ENCODE results near the gene PACS2. TPM values are rescaled to one million over a fixed set of nuclear protein-coding genes. Genes with fewer than 3 reads are reported as not detected.
"Not testable (repeated sequence)": the region's sequence is repeated elsewhere in the genome, so short reads cannot be mapped to it uniquely, and the experiment has no call there.

The PACS2 gene
- total RNA-seq, 1 donor, result 27.0 TPM

GRCh38 chr14:105301103-105301914, 13.2 kb upstream of the PACS2 start:
- peaks cover 42% of the 10 kb centered on the region for H3K4me1 ChIP-seq (ENCODE audit: insufficient read depth, low read length)
- H3K4me3 ChIP-seq (ENCODE audit: low read length), result peak overlapping the region; percentile 69
- H3K27me3 ChIP-seq (ENCODE audit: insufficient read depth, low read length), result no peaks in the 10 kb centered on the region
- no peaks in the 10 kb centered on the region for H3K9me3 ChIP-seq (ENCODE audit: low read depth, low read length)

- H3K27me3 ChIP-seq (ENCODE audit: insufficient read depth, low read length); H3K9me3 ChIP-seq (ENCODE audit: low read depth, low read length); H3K4me3 ChIP-seq (ENCODE audit: low read length): not testable (repeated sequence)
- H3K4me1 ChIP-seq (ENCODE audit: insufficient read depth, low read length), result peaks cover 42% of the 10 kb centered on the region
These were observed 12.7 kb upstream of the PACS2 start for GRCh38 chr14:105301915-105302249.

GRCh38 chr14:105303949-105304348, 10.6 kb upstream of the PACS2 start:
- Histone ChIP-seq H3K4me1 (ENCODE audit: insufficient read depth, low read length) (peaks cover 36% of the 10 kb centered on the region), H3K9me3 (ENCODE audit: low read depth, low read length) (no peaks in the 10 kb centered on the region), H3K4me3 (ENCODE audit: low read length) (no peak overlapping the region), H3K27me3 (ENCODE audit: insufficient read depth, low read length) (no peaks in the 10 kb centered on the region)

GRCh38 chr14:105304565-105304964, 10.0 kb upstream of the PACS2 start:
- no peaks in the 10 kb centered on the region for H3K27me3 ChIP-seq (ENCODE audit: insufficient read depth, low read length)
- peaks cover 30% of the 10 kb centered on the region for H3K4me1 ChIP-seq (ENCODE audit: insufficient read depth, low read length)
- no peaks in the 10 kb centered on the region for H3K9me3 ChIP-seq (ENCODE audit: low read depth, low read length)
- H3K4me3 ChIP-seq (ENCODE audit: low read length), result no peak overlapping the region

DNA sequence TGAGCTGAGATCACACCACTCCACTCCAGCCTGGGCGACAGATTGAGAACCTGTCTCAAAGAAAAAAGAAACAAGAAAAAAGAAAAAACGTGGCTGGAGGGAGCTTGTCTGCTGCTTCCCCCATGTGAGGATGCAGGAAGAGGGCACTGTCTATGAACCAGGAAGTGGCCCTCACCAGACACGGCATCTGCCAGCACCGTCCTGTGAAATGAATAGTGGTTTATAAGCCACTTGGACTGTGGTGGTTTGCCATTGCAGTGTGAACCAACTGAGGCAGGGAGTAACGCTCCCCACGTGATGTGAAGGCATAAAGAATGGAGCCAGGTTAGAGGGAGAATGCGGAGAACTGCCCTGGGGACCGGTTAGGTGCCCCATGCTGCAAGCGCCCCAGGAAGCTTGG, 9.2 kb upstream of the PACS2 start:
- no peaks in the 10 kb centered on the region for H3K9me3 ChIP-seq (ENCODE audit: low read depth, low read length)
- no peaks in the 10 kb centered on the region for H3K27me3 ChIP-seq (ENCODE audit: insufficient read depth, low read length)
- no peak overlapping the region for H3K4me3 ChIP-seq (ENCODE audit: low read length)
- H3K4me1 ChIP-seq (ENCODE audit: insufficient read depth, low read length), result peaks cover 22% of the 10 kb centered on the region

GRCh38 chr14:105305791-105306190, 8.8 kb upstream of the PACS2 start:
- no peaks in the 10 kb centered on the region for H3K27me3 ChIP-seq (ENCODE audit: insufficient read depth, low read length)
- no peak overlapping the region for H3K4me3 ChIP-seq (ENCODE audit: low read length)

GRCh38 chr14:105307052-105307727, 7.4 kb upstream of the PACS2 start:
- H3K4me1 ChIP-seq (ENCODE audit: insufficient read depth, low read length), result peaks cover 16% of the 10 kb centered on the region
- H3K4me3 ChIP-seq (ENCODE audit: low read length), result no peak overlapping the region
- H3K9me3 ChIP-seq (ENCODE audit: low read depth, low read length), result no peaks in the 10 kb centered on the region
- no peaks in the 10 kb centered on the region for H3K27me3 ChIP-seq (ENCODE audit: insufficient read depth, low read length)

More at GRCh38 chr14:105305791-105306190, 8.8 kb upstream of the PACS2 start:
- Histone ChIP-seq H3K4me1 (ENCODE audit: insufficient read depth, low read length) (peaks cover 22% of the 10 kb centered on the region), H3K9me3 (ENCODE audit: low read depth, low read length) (no peaks in the 10 kb centered on the region)

DNA sequence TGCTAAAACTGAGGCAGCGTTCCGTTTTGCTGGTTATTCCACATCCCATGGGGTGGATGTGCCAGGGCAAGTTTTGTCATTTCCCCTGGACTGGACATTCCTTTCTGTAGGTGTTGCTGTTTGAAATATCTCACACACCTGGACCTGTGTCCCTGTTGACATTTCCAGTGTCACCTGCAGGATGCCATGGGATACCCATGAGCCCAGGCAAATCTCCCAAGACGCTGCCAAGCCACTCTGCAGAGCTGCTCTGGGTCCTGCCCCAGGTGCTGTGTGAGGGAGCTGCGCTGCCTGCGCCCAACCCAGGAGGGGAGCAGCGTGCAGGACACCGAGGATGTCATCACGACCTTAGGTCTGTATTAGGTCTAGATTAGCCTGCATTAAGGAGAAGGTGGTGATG, 5.2 kb upstream of the PACS2 start:
- H3K27me3 ChIP-seq (ENCODE audit: insufficient read depth, low read length), result no peaks in the 10 kb centered on the region
- peaks cover 20% of the 10 kb centered on the region for H3K4me1 ChIP-seq (ENCODE audit: insufficient read depth, low read length)
- no peaks in the 10 kb centered on the region for H3K9me3 ChIP-seq (ENCODE audit: low read depth, low read length)
- no peak overlapping the region for H3K4me3 ChIP-seq (ENCODE audit: low read length)

GRCh38 chr14:105311838-105312237, 2.7 kb upstream of the PACS2 start:
- Histone ChIP-seq H3K4me3 (ENCODE audit: low read length) (no peak overlapping the region), H3K9me3 (ENCODE audit: low read depth, low read length) (no peaks in the 10 kb centered on the region), H3K27me3 (ENCODE audit: insufficient read depth, low read length) (no peaks in the 10 kb centered on the region), H3K4me1 (ENCODE audit: insufficient read depth, low read length) (peaks cover 24% of the 10 kb centered on the region)

- H3K4me3 ChIP-seq (ENCODE audit: low read length), result no peak overlapping the region
- no peaks in the 10 kb centered on the region for H3K9me3 ChIP-seq (ENCODE audit: low read depth, low read length)
- peaks cover 30% of the 10 kb centered on the region for H3K4me1 ChIP-seq (ENCODE audit: insufficient read depth, low read length)
- no peaks in the 10 kb centered on the region for H3K27me3 ChIP-seq (ENCODE audit: insufficient read depth, low read length)
These were observed 1.6 kb upstream of the PACS2 start for GRCh38 chr14:105312973-105313372.

GRCh38 chr14:105313381-105314286, 914 bp upstream of the PACS2 start:
- H3K27me3 ChIP-seq (ENCODE audit: insufficient read depth, low read length), result no peaks in the 10 kb centered on the region
- peaks cover 30% of the 10 kb centered on the region for H3K4me1 ChIP-seq (ENCODE audit: insufficient read depth, low read length)
- peak overlapping the region; percentile 38 for H3K4me3 ChIP-seq (ENCODE audit: low read length)
- H3K9me3 ChIP-seq (ENCODE audit: low read depth, low read length), result no peaks in the 10 kb centered on the region

GRCh38 chr14:105315211-105315721, 718 bp downstream of the PACS2 start:
- H3K9me3 ChIP-seq (ENCODE audit: low read depth, low read length), result no peaks in the 10 kb centered on the region
- H3K4me1 ChIP-seq (ENCODE audit: insufficient read depth, low read length), result peaks cover 30% of the 10 kb centered on the region
- H3K27me3 ChIP-seq (ENCODE audit: insufficient read depth, low read length), result no peaks in the 10 kb centered on the region
- peak overlapping the region; percentile 38 for H3K4me3 ChIP-seq (ENCODE audit: low read length)

- no peaks in the 10 kb centered on the region for H3K9me3 ChIP-seq (ENCODE audit: low read depth, low read length)
- H3K27me3 ChIP-seq (ENCODE audit: insufficient read depth, low read length), result no peaks in the 10 kb centered on the region
- peaks cover 30% of the 10 kb centered on the region for H3K4me1 ChIP-seq (ENCODE audit: insufficient read depth, low read length)
- H3K4me3 ChIP-seq (ENCODE audit: low read length), result no peak overlapping the region
These were observed 1.5 kb downstream of the PACS2 start for GRCh38 chr14:105315941-105316576.

DNA sequence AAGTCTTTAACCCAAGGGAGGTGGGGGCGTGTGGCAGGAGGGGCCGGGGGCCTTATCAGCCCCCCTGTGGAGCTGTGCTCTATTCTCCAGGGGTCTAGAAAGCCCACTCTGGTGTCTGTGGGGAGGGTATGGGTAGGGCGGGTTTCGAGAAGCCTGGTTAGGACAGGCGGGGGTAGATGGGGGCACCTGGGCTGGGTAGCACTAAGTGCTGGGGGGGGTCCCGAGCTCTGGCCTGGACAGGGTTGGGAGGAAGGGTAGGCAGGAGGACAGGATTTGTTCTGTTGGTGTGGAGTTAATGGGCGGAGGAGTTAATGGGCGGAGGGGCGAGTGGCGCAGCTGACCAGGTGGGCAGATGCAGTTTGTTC, 2.0 kb downstream of the PACS2 start:
- Histone ChIP-seq H3K27me3 (ENCODE audit: insufficient read depth, low read length) (no peaks in the 10 kb centered on the region), H3K4me3 (ENCODE audit: low read length) (no peak overlapping the region), H3K4me1 (ENCODE audit: insufficient read depth, low read length) (peaks cover 30% of the 10 kb centered on the region), H3K9me3 (ENCODE audit: low read depth, low read length) (no peaks in the 10 kb centered on the region)

Measured in mononuclear cell (primary cell).